GM12891 (cell line): ENCODE measurements around the gene MED13L.

Experiments
- PAX5 ChIP-seq: IDR thresholded peaks from 2 replicates; pipeline ENCODE4 v1.6.1; 2011; ENCODE audit warnings: low read length, moderate library complexity, mild to moderate bottlenecking; ENCODE audit not compliant: insufficient read depth, severe bottlenecking
- POLR2A ChIP-seq: IDR thresholded peaks from 2 replicates; pipeline ENCODE4 v1.6.1; 2011; ENCODE audit warnings: low read depth, low read length, control low read depth
- POLR2AphosphoS5 ChIP-seq: IDR thresholded peaks from 2 replicates; pipeline ENCODE4 v1.6.1; 2011; ENCODE audit warnings: low read depth, low read length, control low read depth
- POU2F2 ChIP-seq: IDR thresholded peaks from 2 replicates; pipeline ENCODE4 v1.6.1; 2011; ENCODE audit warnings: low read depth, mild to moderate bottlenecking, control low read depth, low read length, moderate library complexity
- TAF1 ChIP-seq: IDR thresholded peaks from 2 replicates; pipeline ENCODE4 v1.6.1; 2011; ENCODE audit warnings: low read depth, low read length, control low read depth

- TF ChIP-seq POU2F2 (no peak), TAF1 (no peak), POLR2A (no peak), POLR2AphosphoS5 (no peak), PAX5 (no peak)
These were observed 292.9 kb downstream of the MED13L start for GRCh38 chr12:115984616-115985015.
